HG03103 (cell line): ENCODE results near the gene NME2.
"Not testable (repeated sequence)": the region's sequence is repeated elsewhere in the genome, so short reads cannot be mapped to it uniquely, and the experiment has no call there.

ENCODE experiments used
- ATAC-seq: cut with Tn5 transposase; IDR thresholded peaks from one replicate; pipeline ENCODE4 v1.9.1; 2021; ENCODE audit warnings: low read depth; ENCODE audit not compliant: unreplicated experiment

NME2 gene

GRCh38 chr17:51152766-51153209, 13.4 kb upstream of the NME2 start:
- ATAC-seq: no peak

DNA sequence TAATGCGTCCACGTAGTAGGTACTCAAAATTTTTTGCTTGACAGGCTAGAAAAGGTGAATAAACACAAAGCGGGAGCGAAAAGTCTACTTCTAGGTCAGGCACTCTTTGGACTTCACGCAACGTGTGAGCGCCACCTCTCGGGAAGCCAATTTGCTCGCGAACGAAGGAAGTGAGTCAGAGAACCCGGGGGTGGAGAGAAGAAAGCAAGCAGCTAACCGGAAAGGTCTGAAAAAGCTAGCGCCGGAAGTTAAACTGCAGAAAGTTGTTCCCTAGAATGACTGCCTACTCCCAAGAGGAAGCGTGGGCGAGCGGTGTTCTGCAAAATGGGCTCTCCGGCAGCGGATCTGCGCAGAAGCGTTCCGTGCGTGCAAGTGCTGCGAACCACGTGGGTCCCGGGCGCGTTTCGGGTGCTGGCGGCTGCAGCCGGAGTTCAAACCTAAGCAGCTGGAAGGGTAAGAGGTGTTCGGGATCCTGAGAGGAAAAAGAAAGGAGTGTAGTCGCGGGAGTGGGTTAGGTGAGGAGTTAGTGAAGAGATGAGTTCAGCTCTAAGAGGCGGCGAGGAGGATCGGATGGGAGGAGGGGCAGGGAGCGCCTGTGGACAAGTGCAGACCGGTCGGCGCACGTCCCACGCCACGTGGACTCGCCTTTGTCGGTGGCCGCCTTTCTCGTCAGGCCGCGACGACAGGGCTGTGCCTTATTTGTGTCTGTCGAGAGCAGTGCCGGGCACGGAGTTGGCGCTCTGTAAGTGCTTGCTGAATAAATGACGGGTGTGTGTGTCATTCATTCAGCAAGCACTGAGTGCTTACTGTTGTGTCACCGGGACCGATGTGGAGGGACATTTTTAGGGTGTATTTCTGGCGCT, 12.8 kb upstream of the NME2 start, which contains the start of gene NME1:
TSS of gene NME1 (plus strand) at position 350 of the 863 bp plus-strand sequence. CDS start 2,096 bp downstream, outside the sequence.
- ATAC-seq: peak; percentile 88

GRCh38 chr17:51154176-51154575, 12.0 kb upstream of the NME2 start:
- no peak for ATAC-seq

- no peak for ATAC-seq
These were observed 10.8 kb upstream of the NME2 start for GRCh38 chr17:51155416-51155815.

DNA sequence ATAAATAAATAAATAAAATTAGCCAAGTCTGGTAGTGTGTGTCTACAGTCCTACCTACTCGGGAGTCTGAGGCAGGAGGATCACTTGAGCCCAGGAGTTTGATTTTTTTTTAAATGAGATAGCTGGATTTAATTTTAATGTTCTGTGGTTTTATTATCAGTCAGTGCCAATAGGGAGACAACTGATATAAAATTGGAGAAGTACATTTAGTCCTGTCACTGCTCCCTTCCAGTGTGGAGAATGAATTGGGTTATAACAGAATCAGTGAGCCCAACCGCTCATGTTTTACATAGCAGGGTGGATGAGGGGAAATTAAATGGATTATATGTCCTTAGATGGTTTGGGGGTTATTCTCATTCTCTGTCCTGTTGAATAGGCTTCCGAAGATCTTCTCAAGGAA, 6.6 kb upstream of the NME2 start:
- ATAC-seq: no peak

- ATAC-seq: no peak
These were observed 4.7 kb upstream of the NME2 start for GRCh38 chr17:51161541-51161940.

GRCh38 chr17:51164911-51165679, 1.1 kb upstream of the NME2 start:
- no peak for ATAC-seq

- ATAC-seq: peak; percentile 15
These were observed 472 bp upstream of the NME2 start for GRCh38 chr17:51165680-51166197.

DNA sequence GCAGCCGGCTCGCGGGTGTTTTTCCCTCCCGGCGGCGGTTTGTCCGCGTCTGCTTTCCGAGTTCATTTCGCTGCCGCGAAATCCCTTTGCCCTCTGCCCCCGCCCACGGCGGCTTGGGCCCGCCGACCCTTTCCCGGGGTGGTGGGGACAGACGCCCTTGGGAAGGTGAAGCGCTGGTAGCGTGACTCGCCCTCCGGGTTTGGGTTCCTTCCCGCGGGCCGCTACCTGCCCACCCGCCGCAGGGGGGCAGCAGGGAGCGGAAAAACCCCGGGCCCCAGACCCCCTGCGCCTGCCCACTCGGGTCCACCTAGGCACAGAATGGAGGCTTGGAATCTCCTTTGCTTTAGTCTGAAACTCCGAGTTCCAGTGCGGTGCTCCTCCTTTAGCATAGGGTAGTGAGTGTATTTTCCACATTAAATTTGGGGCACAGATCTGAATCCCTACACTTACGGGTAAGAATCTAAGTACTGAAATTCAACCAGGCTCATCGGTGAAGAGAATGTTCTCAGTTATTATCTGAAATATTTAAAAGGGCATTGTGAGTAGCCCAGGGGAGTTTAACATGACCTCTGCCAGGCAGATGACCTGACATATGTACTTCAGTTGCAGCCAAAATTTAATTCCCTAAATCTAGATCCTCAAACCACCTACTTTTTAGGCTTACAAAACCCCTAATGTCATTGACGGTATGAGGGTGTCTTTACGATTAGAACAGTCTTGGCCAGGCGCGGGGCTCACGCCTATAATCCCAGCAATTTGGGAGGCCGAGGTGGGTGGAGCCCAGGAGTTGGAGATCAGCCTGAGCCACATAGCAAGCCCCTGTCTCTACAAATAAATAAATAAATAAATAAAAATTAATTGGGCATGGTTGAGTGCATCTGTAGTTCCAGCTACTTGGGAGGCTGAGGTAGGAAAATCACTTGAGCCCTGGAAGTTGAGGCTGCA, 1.0 kb downstream of the NME2 start:
- ATAC-seq: peak; percentile 43

DNA sequence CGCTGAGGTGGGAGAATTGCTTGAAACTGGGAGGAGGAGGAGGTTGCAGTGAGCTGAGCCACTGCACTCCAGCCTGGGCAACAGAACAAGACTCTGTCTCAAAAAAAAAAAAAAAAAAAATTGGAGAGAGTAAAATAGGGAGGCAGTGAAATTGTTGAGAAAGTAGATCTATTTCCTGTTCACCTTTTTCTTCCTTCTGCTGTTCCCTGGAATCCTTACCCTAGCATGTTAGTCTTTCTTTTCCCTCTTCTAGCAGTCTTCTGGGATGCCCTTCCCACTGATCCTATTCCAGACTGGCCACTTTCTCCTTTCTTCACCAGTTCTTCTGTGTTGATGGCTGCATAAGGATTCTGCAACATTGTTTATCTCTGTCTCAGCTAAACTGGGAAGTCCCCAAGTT, 3.1 kb downstream of the NME2 start:
- no peak for ATAC-seq

DNA sequence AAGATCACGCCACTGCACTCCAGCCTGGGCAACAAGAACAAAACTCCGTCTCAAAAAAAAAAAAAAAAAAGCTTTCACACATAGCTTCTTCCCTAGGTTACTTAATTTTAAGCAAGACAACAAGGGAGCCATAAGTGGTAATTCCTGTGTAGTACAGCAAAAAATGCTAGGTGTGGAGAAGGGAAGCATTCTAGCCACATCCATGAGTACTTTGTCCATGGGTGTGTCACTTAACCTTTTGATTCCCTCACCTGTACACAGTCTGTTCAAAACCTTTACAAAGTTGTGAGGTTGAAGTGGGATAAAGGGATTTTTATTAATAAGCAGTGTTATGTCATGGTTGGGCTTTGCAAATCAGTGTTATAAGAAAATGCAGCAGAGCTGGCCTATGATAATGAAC, 4.5 kb downstream of the NME2 start:
- no peak for ATAC-seq

DNA sequence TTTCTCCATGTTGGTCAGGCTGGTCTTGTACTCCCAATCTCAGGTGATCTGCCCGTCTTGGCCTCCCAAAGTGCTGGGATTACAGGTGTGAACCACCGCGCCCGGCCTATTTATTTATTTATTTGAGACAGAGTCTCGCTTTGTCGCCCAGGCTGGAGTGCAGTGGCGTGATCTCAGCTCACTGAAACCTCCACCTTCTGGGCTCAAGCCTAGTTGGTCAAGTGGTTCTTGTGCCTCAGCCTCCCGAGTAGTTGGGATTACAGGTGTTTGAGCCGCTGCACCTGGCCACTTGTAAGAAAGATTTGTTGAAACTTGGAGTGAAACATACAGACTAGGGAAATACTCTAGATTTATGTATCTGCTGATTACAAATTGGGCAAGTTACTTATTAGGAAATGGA, 5.8 kb downstream of the NME2 start:
- ATAC-seq: not testable (repeated sequence)

DNA sequence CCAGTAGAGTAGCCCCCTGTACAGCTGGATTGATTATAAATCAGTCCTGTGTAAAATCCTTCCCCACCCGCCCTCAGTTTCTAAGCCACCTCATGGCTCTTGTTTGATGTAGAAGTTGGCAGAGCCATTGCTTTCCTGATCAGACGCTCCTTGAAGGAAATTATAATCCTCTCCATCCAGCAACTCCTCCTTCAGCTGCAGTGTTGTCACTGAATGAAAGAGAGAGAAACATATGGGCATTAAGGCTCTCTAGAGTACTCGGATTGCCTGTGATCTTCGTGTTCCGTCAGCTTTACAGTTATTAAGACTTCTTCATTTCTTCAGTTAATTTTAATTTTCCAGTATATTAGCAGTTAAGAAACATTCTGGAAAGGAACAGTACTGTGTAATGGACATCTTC, 14.3 kb downstream of the NME2 start:
- no peak for ATAC-seq

- no peak for ATAC-seq
These were observed 17.9 kb downstream of the NME2 start for GRCh38 chr17:51184124-51184523.

GRCh38 chr17:51185763-51186332, 19.6 kb downstream of the NME2 start:
- no peak for ATAC-seq

- ATAC-seq: no peak
These were observed 22.1 kb downstream of the NME2 start for GRCh38 chr17:51188271-51188833.

DNA sequence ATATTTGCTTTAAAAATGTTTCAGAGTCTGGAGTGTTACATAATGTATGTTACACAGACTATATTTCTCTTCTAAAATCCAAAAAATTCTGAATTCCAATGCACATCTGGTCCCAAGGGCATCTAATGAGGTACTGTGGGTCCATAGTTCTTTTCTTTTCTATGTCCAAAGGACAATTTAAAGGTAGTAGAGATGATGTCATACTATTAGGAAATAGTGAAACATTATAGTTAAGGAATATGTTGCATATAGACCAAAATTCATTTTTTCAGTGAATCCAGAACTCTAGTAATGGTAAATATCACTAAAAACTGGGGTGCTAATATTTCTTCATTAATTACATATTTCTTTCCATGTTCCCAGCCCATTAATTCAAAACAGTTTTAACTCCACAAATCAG, 23.0 kb downstream of the NME2 start:
- no peak for ATAC-seq

GRCh38 chr17:51189628-51190027, 23.4 kb downstream of the NME2 start:
- ATAC-seq: no peak

- no peak for ATAC-seq
These were observed 25.7 kb downstream of the NME2 start for GRCh38 chr17:51191895-51192294.

DNA sequence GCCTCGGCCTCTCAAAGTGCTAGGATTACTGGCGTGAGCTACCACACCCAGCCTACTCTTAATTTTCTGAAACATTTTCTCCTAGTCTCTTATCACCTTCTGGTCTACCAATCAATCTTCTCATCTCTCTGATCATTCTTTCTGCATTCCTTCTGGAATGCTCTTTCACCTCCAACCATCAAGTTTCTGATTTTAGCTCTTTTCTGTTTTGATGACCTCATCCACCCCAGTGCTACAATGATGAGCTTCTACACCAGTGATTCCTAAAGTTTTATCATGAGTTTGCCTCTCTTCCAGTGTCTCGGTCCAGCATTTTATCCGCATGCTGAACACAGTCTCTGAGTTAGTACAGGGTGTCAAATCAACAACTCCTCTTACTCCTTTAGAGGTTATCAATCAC, 31.5 kb downstream of the NME2 start:
- no peak for ATAC-seq
